Choroid plexus epithelial cell (primary cell): ENCODE measurements around the gene LILRA1.
"Not testable (repeated sequence)": the region's sequence is repeated elsewhere in the genome, so short reads cannot be mapped to it uniquely, and the experiment has no call there.

Experiments used
- DNase-seq: peaks from one replicate; pipeline ENCODE4 v3.0.0-alpha.2; 2010; ENCODE audit warnings: low read depth
- H3K4me3 ChIP-seq: 2 replicates; pipeline ENCODE4 v1.5.1; 2011; ENCODE audit warnings: low read depth, mild to moderate bottlenecking, control low read depth, low read length, moderate library complexity
- TF ChIP-seq, protein P1 (sequence below): conservative IDR thresholded peaks from 2 replicates; pipeline ENCODE4 v1.5.1; 2011; ENCODE audit warnings: low read depth, mild to moderate bottlenecking, control low read depth, inconsistent platforms, low read length, moderate library complexity

Gene LILRA1

GRCh38 chr19:54593445-54593844 lies at the start of gene LILRA1:
Gene LILRA1 (plus strand): TSS chr19:54593632. CDS start chr19:54594245, 613 bp downstream.
- DNase-seq, H3K4me3 ChIP-seq: not testable (repeated sequence)

DNA sequence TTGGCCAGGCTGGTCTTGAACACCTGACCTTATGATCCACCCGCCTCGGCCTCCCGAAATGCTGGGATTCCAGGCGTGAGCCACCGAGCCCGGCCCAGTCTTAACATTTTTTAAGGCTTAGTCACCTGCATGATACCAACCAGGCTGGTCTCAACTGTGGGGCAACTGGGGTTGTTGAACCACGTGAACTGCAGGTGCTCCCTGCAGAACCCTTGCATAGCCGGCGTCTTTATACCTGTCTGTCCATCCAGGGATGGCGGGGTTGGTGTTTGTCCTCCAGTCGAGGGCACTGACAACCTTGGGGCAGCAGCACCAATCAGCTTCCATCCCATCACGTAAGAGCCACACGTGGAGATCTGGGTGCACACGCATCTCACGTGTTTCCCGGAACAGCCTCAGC lies 44.6 kb upstream of the LILRA1 start:
- TF ChIP-seq, protein P1, sequence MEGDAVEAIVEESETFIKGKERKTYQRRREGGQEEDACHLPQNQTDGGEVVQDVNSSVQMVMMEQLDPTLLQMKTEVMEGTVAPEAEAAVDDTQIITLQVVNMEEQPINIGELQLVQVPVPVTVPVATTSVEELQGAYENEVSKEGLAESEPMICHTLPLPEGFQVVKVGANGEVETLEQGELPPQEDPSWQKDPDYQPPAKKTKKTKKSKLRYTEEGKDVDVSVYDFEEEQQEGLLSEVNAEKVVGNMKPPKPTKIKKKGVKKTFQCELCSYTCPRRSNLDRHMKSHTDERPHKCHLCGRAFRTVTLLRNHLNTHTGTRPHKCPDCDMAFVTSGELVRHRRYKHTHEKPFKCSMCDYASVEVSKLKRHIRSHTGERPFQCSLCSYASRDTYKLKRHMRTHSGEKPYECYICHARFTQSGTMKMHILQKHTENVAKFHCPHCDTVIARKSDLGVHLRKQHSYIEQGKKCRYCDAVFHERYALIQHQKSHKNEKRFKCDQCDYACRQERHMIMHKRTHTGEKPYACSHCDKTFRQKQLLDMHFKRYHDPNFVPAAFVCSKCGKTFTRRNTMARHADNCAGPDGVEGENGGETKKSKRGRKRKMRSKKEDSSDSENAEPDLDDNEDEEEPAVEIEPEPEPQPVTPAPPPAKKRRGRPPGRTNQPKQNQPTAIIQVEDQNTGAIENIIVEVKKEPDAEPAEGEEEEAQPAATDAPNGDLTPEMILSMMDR: no peak
- H3K4me3 ChIP-seq: no peak overlapping the region
- DNase-seq: no peak

GRCh38 chr19:54549224-54549623 lies 44.2 kb upstream of the LILRA1 start:
- no peak overlapping the region for H3K4me3 ChIP-seq
- DNase-seq: no peak
- TF ChIP-seq, protein P1: no peak

- no peak overlapping the region for H3K4me3 ChIP-seq
- TF ChIP-seq, protein P1: no peak
- DNase-seq: no peak
Observed at GRCh38 chr19:54551293-54551692, 42.1 kb upstream of the LILRA1 start.

GRCh38 chr19:54551950-54552912 lies 41.2 kb upstream of the LILRA1 start:
- no peak overlapping the region for H3K4me3 ChIP-seq
- DNase-seq: no peak
- TF ChIP-seq, protein P1: no peak

DNA sequence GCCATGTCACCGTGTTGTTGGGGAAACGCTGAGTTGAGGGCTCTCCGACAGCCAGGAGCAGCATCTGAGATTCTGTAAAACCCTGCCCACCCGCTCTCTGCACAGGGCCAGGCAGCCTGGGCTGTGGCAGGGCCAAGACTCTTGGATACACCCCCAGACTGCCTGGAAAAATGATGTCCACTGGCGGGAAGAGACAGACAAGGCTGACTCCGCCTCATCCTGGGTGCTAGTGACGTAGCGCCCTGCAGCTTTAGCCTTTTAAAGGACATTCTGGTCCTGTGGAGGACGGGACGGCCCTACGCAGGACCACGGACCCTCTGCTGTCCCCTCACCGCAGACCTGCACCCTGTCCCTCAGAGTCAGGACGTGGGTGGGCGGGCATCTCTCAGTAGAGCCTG lies 40.5 kb upstream of the LILRA1 start:
- H3K4me3 ChIP-seq: no peak overlapping the region
- TF ChIP-seq, protein P1: no peak
- DNase-seq: no peak

DNA sequence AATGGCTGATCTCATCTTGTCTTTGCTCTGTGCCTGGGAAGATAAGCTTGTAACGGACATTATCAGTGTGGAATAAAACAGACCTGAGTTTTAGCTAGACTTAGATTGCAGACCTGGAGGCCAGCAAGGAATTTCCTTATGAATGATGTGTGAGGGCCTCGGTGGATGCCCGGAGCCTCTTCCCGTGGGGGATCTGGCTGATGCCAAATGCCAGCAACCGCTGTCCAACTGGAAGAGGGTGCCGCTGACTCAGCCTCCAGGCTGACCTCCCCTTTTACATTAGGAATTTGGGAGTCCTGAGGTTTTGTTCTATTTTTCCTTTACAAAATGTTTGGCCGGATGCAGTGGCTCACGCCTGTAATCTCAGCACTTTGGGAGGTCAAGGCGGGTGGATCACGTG lies 39.4 kb upstream of the LILRA1 start:
- no peak for DNase-seq
- TF ChIP-seq, protein P1: no peak
- no peak overlapping the region for H3K4me3 ChIP-seq
